GM18502 (cell line): ENCODE data around the gene EPN1.

Experiments
- ATAC-seq: cut with Tn5 transposase; IDR thresholded peaks from one replicate; pipeline ENCODE4 v1.9.1; 2021; ENCODE audit warnings: mild to moderate bottlenecking; ENCODE audit not compliant: unreplicated experiment, poor library complexity

Gene EPN1

DNA sequence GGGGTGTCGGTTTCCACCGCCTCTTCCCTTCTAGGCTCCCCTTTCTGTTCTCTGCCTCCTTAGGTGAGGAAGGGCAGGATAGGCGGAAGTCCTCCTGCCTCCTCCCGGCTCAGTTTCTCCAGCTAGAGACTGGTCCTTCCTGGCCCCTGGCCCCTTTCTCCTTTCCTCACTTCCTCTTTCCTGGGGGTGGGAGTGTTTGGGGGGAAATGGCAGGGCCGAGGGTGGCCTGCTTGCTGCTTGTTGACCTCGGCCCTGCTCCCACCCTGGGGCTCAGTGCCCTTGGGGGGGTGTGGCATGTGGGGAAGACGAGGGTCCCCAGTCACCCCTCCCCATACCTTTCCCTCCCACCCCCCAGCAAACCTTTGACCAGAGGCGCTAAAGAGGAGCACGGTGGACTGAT lies 15.2 kb upstream of the EPN1 start:
- ATAC-seq, result no peak

DNA sequence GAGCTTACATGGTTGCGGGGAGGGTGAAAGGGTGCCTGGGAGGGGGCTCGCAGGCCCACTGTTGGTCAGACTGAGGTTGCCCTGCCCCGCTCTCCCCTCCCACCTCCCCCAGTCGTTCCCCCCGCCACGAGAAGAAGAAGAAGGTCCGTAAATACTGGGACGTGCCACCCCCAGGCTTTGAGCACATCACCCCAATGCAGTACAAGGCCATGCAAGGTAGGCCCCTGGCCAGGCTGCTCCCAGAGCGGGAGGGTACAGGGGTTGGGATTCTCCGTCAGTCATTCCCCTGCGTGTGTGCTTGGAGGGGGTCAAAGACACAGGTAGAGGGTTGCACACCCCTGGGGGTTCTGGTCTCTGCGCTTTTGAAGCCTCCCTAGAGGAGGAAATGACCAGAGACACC lies 14.6 kb upstream of the EPN1 start:
- ATAC-seq, result no peak

DNA sequence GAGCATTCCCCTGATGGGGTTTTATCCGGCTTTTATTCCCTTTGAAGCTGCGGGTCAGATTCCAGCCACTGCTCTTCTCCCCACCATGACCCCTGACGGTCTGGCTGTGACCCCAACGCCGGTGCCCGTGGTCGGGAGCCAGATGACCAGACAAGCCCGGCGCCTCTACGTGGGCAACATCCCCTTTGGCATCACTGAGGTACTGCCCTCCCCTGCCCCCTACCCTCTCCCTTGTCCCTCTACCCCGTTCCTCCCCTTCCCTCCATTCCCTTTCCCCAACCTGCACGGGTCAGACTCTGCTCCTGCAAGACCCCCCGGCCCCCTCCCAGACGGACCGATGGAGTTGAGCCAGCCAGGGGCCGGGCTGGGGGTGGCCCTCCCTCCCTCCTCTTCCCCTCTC lies 14.0 kb upstream of the EPN1 start:
- no peak for ATAC-seq

DNA sequence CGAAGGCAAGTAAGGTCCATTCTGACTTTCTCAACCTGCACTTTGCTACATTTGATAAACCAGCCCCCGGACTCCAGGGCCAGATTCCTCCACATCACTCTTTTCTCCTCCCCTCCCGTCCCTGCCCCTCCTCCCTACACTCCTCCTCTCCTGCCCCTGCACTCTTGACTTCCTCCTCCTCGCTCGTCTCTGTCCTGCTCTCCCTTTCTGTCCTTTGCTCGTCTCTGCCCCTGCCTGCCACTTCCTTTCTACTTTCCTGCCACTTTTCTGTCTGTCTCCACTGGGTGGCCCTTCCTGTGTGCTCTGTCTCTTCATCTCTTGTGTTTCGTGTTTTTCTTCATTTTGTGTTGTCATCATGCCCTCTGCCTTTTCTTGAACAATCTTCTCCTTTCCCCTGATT lies 13.2 kb upstream of the EPN1 start:
- ATAC-seq, result no peak

DNA sequence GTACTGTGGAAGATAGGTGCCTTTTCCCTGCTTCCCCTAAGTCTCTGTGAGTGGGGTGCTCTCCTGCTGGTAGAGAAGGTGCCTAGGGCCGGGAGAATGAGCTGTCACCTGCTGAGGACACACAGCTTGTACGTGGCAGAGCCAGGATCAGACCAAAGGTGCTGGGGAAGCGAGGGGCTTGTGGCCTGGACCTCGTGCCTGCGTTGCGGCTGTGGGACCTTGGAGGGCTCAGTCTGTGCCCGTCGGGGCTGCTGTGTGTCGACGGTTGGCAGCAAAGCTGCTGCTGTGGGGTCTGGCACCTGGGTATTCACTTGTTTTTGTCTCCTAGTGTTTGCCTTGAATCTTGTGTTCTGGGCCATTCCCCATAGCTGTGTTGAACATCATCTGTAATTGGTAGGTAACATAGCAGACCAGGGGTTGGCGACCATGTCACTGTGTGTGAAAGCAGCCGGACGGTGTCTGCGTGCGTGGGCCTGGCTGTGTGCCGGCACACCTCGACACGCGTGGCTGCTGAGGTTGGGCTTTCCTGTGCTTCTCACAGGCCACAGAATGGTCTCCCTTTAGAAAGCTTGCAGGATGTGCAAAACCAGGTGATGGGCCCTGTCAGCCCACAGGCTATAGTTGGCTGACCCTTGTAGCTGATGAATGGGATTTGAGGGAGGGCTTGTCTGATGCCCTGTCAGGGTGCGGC lies 11.0 kb upstream of the EPN1 start:
- no peak for ATAC-seq

DNA sequence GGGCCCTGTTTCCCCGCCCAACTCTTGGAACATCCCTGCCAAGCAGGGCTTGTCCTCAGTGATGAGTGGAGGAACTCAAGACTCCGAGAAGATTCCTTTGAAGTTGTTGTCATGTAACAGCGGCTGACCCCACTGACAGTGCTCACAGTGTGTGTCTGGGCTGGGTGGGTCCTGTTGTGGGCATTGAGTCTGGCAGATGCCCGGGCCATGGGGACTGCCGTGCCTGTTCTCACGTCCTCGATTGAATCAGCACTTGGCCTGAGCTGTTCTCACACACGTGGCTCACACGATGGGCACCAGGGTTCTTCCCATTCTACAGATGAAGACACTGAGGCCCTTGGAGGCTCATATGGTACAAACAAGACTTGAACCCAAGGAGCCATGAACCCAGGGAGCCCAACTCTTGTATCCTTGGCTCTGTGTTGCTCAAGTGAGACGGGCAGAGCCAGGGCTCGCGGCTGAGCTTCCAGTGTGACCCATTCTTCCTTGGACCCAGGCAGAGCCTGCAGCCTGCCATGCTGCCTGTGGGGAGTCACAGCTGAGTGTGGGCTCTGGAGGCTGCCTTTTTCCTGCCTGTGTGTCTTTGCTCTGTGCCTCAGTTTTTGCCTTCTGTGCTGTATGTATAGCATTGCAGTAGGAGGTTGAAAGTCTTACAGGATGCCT lies 8.6 kb upstream of the EPN1 start:
- ATAC-seq, result no peak

DNA sequence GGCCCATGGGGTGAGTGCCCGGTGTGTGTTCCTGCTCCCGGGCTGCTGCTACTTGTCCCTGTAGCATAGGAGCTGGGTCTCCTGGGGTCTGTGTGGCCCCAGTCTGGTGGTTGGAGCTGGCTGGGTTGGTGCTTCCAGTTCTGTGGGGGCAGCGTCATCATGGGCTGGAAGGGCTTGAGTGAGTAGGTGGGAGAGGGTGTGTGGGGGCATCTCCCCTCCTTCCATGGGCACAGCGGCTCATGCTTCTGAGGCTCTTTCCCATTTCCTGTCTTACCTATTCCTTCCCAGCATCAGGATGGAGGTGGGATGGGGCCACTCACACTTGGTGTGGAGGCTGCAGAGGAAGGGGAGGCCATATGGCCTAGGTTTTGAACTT lies 8.0 kb upstream of the EPN1 start:
- ATAC-seq, result no peak

DNA sequence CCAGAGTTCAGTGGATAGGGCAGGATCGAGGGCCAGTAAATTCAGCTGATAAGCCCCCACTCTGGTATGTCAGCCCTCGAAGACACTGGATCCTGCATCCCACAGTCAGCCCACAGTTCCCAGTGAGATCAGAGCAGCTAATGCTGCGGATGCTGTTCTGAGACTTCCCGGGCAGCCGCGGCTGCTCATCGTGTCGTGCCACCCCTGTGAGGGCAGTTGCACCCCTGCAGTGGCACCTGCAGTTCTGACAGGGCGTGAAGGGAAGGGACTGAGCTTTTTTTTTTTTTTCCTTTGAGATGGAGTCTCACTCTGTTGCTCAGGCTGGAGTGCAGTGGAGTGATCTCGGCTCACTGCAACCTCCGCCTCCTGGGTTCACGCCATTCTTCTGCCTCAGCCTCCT lies 7.5 kb upstream of the EPN1 start:
- no peak for ATAC-seq

DNA sequence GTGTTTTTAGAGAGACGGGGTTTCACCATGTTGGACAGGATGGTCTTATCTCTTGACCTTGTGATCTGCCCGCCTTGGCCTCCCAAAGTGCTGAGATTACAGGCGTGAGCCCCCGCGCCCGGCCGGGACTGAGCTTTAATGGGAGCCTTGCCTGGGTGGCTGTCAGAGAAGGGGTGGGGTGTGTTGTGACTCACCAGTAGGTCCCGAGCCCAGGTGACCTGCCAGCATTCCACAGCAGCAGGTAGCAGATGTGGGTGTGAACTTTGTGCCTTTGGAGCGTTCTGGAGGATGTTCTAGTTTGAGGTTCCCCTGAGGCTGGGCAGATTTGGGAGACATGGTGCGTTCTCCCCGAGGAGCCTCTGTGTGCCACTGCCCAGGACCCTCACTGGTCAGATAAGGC lies 7.1 kb upstream of the EPN1 start:
- no peak for ATAC-seq

DNA sequence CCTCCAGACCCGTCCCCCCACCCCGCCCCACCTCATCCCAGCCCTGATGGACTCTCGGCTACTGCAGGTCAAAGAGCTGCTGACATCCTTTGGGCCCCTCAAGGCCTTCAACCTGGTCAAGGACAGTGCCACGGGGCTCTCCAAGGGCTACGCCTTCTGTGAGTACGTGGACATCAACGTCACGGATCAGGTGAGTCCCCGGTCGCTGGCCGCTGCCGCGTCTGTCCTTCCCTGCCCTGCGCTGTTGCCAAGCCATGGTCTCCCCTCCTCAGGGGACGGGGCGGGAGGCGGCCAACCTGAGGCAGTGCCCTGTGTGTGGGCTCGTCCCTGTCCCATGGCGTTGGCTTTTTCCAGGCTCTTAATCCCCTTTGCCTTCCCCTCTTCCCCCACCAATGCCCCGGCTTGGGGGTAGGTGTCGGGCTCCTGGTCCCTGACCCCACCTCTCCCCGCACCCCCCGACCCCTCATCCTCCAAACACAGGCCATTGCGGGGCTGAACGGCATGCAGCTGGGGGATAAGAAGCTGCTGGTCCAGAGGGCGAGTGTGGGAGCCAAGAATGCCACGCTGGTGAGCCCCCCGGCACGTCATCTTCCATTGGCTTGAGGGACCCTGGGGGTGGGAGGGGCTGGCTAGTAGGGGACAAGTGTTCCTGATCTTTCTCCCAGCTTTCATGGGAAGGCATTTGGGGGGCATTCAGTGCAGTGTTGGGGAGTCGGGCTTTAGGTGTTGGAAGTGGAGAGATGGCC lies 6.2 kb upstream of the EPN1 start:
- ATAC-seq, result no peak

DNA sequence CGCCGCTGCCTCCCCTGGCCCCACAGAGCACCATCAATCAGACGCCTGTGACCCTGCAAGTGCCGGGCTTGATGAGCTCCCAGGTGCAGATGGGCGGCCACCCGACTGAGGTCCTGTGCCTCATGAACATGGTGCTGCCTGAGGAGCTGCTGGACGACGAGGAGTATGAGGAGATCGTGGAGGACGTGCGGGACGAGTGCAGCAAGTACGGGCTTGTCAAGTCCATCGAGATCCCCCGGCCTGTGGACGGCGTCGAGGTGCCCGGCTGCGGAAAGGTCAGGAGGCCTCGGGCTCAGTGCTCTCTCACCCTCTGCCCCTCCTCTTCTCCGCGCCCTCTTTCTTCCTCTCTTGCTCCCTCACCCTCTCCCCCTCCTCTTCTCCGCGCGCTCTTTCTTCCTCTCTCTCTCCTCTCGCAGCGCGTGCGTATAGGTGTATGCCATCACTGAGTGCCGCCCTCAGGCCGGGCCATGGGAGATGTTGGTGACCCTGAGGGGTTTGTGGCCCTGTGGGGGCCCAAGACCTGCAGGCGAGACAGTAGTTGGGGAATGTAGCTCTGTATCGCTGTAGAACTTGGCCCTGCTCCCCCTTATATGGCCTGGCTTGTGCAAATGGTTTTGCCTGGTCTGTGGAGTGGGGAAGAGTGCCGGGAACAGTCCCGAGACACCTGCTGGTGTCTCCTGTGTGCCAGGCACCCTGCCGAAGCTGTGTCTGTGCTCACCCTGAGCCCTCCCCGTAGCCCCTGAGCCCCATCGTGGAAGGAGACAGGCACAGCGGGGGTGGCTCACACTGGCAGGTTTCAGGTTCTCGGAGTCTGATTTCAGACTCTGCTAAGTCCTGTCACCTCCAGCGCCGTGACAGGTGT lies 5.4 kb upstream of the EPN1 start:
- ATAC-seq, result no peak

DNA sequence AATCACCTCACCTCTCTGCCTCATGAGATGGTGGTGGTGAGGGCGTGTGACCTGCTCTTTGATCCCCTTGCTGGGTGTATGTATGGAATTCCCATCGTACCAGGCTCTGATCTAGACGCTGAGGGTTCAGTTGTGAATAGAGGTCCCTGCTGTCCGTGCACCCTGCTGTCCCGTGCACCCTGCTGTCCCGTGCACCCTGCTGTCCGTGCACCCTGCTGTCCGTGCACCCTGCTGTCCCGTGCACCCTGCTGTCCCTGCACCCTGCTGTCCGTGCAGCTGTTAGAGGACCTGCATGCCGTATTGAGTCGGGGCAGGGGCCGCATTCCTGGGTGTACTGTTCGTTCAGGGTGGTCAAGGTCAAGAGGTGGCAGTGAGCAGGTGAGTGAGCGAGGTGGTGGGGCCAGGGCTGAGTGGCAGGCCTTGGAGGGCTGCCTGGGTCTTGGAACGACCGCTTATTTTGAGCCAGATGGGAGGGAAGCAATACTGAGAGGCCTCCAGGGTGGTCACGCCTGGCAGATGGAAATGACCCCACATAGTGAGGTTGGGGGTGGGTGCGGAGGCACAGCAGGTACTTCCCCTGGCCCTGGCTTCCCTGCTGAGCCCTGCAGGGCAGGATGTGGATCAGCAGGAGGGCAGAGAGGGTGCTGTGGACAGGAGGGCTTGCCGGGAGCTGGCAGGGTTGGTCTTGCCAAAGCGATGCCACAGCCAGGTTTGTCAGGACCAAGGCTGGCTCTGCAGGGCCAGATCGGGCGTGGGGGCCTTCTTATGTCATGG lies 4.6 kb upstream of the EPN1 start:
- no peak for ATAC-seq

DNA sequence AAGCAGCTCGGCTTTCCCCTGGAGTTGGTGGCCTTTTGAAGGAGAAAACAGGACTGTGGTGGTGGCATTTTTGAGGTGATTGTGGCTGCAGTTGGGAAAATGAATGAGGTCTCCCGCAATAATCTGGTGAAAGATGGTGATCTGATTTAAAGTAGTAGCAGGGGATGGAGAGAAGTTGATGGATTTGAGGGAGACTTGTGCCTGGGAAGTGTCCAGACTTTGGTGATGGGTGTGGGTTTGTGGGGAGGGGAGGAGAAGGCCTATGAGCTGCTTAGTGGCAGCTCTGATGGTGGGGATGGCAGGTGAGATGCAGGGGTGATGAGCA lies 4.0 kb upstream of the EPN1 start:
- ATAC-seq, result no peak

DNA sequence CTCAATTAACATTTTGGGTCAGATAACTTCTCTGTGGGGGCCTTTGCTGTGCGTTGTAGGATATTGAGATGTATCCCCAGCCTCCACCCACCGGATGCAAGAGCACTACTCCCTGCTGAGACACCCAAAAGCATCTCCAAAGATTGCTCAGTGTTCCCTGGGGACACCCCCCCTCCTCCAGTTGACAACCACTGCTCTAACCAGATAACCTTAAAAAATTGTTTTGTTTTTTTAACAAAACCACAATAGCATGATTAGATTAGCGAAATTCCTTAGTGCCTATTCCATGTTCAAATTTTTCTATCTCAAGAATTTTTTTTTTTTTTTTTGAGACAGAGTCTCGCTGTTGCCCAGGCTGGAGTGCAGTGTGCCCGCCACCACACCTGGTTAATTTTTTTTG lies 2.6 kb upstream of the EPN1 start:
- no peak for ATAC-seq

DNA sequence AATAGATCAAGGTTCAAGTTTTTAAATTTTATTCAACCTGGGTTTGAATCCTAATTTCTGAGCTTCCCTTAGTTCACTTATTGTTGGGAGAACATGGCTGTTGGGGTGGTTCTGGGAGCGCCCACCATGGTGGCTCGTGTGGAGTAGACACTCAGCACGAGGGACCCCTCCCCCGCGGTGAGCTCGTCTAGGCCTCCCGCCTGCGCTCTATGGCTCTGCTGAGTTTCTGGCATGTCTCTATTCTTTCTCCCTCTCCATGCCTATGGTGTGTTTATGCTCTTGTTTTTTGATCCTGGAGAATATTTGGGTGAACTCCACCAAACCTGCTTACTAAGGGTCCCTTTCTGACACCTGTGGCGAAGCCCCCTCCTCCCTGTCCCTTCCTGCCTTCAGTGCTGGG lies 1.6 kb upstream of the EPN1 start:
- no peak for ATAC-seq

DNA sequence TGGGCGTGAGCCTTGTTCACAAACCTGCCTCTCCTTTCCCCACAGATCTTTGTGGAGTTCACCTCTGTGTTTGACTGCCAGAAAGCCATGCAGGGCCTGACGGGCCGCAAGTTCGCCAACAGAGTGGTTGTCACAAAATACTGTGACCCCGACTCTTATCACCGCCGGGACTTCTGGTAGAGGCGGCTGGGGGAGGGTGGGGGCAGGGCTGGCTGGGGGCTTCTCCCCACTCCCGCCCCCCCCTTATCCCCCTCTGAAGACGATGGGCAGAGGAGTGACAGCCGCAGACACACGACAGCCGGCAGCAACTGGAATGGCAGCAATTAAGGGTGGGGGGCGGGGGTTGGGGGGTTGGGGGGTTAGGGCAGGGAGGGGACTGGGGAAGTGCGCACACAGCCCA lies 1.1 kb upstream of the EPN1 start:
- ATAC-seq, result no peak

DNA sequence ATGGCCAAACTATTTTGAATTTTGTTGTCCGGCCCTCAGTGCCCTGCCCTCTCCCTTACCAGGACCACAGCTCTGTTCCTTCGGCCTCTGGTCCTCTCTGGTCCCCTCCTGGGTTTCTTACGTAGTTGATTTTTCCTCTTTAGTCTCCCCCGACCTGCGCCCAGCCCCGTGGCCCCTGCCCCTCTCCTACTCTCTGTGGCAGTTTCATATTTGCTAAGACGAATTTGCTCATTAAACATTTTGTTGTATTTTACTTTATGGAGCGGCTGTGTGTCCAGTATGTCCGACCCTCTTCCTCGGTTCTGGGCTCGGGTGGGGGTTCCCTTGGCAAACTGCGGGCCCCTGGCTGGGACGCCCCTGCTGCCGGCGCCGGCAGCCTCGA lies 576 bp upstream of the EPN1 start:
- no peak for ATAC-seq

DNA sequence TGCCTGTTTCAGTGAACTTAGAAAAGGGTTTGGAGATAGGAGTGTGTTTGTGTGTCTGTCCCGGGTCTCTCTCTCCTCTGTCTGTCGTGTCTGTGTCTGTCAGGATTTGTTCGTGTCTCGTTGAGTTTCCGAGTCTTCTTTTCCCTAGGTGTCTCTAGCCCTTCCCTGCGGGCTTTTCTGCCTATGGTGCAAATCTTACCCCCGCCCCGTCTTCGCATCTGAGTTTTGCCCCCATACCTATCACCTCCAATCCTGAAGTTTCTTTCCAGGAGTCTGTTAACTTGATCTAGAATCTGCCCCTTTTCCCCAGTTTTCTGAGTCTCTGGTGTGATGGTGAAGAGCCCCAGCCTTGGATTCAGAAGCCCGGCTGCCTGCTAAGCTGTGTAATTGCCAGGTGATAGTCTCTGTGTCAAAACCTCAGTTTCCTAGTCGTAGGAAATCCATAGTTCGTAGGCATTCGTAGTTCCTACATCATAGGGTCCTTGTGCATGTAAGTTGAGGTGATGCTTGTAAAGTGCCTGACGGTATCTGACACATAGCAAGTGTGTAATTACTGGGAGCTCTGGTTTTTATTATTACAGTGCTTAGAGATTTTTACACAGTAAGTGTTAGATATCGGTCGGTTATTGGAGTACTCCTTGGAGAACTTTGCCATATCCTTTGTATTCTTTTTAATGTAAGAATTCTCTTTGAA lies 782 bp downstream of the EPN1 start:
- ATAC-seq, result no peak

DNA sequence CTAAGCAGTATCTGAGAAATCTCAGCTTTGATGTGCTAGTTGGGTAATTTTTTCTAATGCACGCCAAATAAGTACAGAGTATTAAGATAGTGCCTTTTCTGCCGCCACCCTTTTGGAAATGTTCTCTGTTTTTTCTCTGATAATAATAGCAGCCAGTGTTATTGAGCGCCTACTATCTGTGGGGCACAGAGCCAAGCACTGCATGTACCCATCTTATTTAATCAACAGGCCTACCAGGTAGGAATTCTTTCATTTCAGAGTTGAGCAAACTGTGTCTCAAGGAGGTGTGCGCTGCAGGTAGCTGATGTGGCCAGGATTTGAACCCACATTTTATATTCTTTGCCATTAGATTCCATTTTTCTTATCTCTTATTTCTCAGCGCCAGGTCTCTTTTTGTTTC lies 1.4 kb downstream of the EPN1 start:
- ATAC-seq, result no peak
